OCI-M2 (cell line): Measurements from ENCODE around the gene CFAP45.

Experiments used
- DNase-seq: peaks from one replicate; lab custom pipeline; 2025; ENCODE audit not compliant: unreplicated experiment; lab: John Stamatoyannopoulos, UW

Gene CFAP45

GRCh38 chr1:159900086-159900680, at the start of gene CFAP45:
Gene CFAP45, minus strand, starts transcription at chr1:159900165. Its CDS starts 67 bp downstream, at chr1:159900098.
- no peak for DNase-seq

- DNase-seq = no peak
Measured at GRCh38 chr1:159949123-159949522, 49.2 kb upstream of the CFAP45 start.

- DNase-seq = no peak
Measured at GRCh38 chr1:159947942-159948341, 48.0 kb upstream of the CFAP45 start.

- DNase-seq = no peak
Measured at GRCh38 chr1:159946242-159947187, 46.5 kb upstream of the CFAP45 start.

GRCh38 chr1:159945483-159946241, 45.7 kb upstream of the CFAP45 start, which contains the start of gene IGSF9:
Gene IGSF9, minus strand, starts transcription at chr1:159945613. Its CDS starts 2,159 bp downstream, at chr1:159943454.
- DNase-seq = no peak

GRCh38 chr1:159944623-159945455, 44.9 kb upstream of the CFAP45 start:
- DNase-seq = no peak

GRCh38 chr1:159943908-159944622, 44.1 kb upstream of the CFAP45 start:
- DNase-seq = no peak

GRCh38 chr1:159943278-159943640, 43.3 kb upstream of the CFAP45 start:
- DNase-seq = no peak

GRCh38 chr1:159942632-159943277, 42.8 kb upstream of the CFAP45 start:
- no peak for DNase-seq

- DNase-seq = no peak
Measured at GRCh38 chr1:159941591-159942560, 41.9 kb upstream of the CFAP45 start.

GRCh38 chr1:159941141-159941540, 41.2 kb upstream of the CFAP45 start:
- DNase-seq = no peak

GRCh38 chr1:159940006-159940620, 40.1 kb upstream of the CFAP45 start:
- DNase-seq = no peak

GRCh38 chr1:159939678-159940002, 39.7 kb upstream of the CFAP45 start:
- DNase-seq = no peak

GRCh38 chr1:159938905-159939677, 39.1 kb upstream of the CFAP45 start:
- no peak for DNase-seq

GRCh38 chr1:159938211-159938852, 38.4 kb upstream of the CFAP45 start:
- DNase-seq = no peak

GRCh38 chr1:159937054-159937750, 37.2 kb upstream of the CFAP45 start:
- no peak for DNase-seq
